ENCODE measurements around the gene RAP1GDS1. TPM values are rescaled to one million over a fixed set of nuclear protein-coding genes. Genes with fewer than 3 reads are reported as not detected.

Gene RAP1GDS1
- total RNA-seq, 1 donor from 2014 or later: 64.2 TPM

GRCh38 chr4:98482503-98482846 lies 221.3 kb downstream of the RAP1GDS1 start:
- Mint-ChIP-seq H3K4me3 (ENCODE audit: low read depth) (peak overlapping the region; percentile 70), H3K36me3 (ENCODE audit: low read depth) (peaks cover 70% of the 10 kb centered on the region), H3K27me3 (ENCODE audit: low read depth) (no peaks in the 10 kb centered on the region)

DNA sequence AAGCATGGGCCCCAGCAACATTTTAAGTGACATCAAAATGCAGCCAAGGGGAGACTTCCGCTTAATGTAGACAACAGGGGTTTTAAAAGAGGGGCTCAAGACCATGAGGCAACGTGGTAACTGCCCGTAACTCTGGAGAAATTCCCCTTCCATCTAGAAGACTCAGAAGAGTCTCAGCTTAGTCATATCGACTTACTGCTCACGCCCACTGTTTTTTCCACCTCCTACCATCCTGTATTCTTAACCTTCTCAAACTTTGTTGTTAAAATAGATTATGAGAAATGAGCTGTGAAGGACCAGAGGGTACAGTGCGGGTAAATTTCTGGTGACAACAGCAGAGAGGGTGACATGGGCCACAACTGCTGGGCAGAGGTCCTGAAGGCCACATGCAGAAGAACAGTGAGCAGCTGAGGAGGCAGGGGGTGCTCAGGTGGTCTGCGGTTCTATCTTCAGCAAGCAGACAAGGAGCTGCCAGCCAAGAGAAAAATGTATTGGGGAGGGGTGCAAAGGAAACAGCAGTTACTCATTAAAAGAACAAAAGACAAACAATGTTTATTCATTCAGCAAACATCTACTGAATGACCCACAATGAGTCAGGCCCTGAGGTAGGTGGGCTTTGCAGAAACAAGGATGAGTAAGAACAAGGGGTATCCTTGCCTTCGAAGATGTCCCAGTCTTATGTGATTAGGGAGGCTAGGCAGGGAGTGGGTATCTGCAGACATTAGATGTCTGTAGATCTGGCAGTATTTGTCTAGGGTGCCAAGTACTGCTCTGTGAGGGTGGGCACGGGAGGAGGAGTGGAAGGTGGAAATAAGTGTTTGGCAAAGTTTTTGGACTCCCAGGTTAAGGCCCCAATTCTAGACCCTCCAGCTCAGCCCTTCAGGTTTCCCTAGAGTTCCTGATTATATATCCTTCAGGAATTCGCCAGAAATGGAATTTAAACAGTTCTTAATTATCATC lies 221.9 kb downstream of the RAP1GDS1 start:
- no peaks in the 10 kb centered on the region for H3K9me3 Mint-ChIP-seq
- peaks cover 88% of the 10 kb centered on the region for H3K4me1 Mint-ChIP-seq (ENCODE audit: low read depth)
- peak overlapping the region; percentile 99 for H3K27ac Mint-ChIP-seq
- H3K36me3 Mint-ChIP-seq (ENCODE audit: low read depth): peaks cover 67% of the 10 kb centered on the region
- peak overlapping the region; percentile 70 for H3K4me3 Mint-ChIP-seq (ENCODE audit: low read depth)
- no peaks in the 10 kb centered on the region for H3K27me3 Mint-ChIP-seq (ENCODE audit: low read depth)
- intact Hi-C loops (cut with micrococcal nuclease): loop anchor here (1.0 kb wide), 5 partner anchors 10 to 447 kb away; no protein-coding TSS in a partner anchor
- DNase-seq (ENCODE audit: low spot score): no peak

More at GRCh38 chr4:98482503-98482846, 221.3 kb downstream of the RAP1GDS1 start:
- peak overlapping the region; percentile 99 for H3K27ac Mint-ChIP-seq
- no peak for DNase-seq (ENCODE audit: low spot score)
- no peaks in the 10 kb centered on the region for H3K9me3 Mint-ChIP-seq
- peaks cover 86% of the 10 kb centered on the region for H3K4me1 Mint-ChIP-seq (ENCODE audit: low read depth)
- intact Hi-C loops (cut with micrococcal nuclease): no loop called here

DNA sequence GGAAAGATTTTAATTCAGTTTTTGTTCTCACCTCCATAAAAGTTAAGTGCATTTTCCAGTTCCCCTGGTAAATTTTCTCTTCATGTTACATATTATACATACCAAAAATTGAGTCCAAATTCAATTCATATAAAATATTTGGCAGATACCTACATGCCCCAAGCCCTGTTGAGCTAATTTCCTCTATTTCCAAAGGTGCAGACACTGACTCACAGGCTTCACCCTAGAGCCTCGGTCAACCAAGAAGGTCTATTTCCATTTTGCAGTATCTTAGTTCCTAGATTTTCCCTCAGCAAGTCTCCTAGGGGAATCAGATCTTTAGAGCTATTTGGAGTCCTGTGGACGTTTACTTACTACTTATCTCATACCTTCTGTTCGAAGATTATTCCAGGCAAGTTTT lies 222.8 kb downstream of the RAP1GDS1 start:
- intact Hi-C loops (cut with micrococcal nuclease): no loop called here
- no peak for DNase-seq (ENCODE audit: low spot score)
- peak overlapping the region; percentile 99 for H3K27ac Mint-ChIP-seq
- peak overlapping the region; percentile 10 for H3K4me3 Mint-ChIP-seq (ENCODE audit: low read depth)
- H3K4me1 Mint-ChIP-seq (ENCODE audit: low read depth): peaks cover 83% of the 10 kb centered on the region
- H3K36me3 Mint-ChIP-seq (ENCODE audit: low read depth): peaks cover 58% of the 10 kb centered on the region
- H3K27me3 Mint-ChIP-seq (ENCODE audit: low read depth): no peaks in the 10 kb centered on the region
- H3K9me3 Mint-ChIP-seq: no peaks in the 10 kb centered on the region

DNA sequence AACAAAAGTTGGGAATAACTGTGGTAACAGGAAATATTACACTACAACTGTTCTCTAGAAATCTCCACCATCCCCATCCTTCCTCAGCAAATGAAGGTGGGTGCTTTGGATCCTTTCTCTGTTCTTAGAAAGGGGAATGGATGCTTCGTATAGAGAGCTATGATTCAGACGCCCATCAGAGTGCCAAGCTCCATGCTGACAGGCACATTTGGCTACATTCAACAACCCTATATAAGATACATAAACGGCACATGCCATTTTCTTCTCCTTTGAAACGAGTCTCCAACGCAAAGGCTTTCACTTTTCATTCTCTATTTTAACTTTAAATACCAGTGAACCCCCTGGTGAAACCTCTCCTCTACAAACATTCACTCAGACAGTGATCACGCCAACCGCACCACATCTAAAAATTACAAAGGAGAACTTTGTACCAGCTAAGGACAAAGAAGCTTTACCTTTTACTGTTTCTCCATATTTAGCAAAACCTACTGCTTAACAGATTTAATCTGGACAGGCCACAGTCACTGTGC lies 224.7 kb downstream of the RAP1GDS1 start:
- Mint-ChIP-seq H3K36me3 (ENCODE audit: low read depth) (peaks cover 42% of the 10 kb centered on the region), H3K27ac (peak overlapping the region; percentile 83), H3K9me3 (no peaks in the 10 kb centered on the region), H3K4me1 (ENCODE audit: low read depth) (peaks cover 65% of the 10 kb centered on the region), H3K4me3 (ENCODE audit: low read depth) (peak overlapping the region; percentile 24), H3K27me3 (ENCODE audit: low read depth) (no peaks in the 10 kb centered on the region)
- intact Hi-C loops (cut with micrococcal nuclease): loop anchor here (1.0 kb wide), 1 partner anchor 20 kb away; no protein-coding TSS in a partner anchor
- DNase-seq (ENCODE audit: low spot score): no peak

DNA sequence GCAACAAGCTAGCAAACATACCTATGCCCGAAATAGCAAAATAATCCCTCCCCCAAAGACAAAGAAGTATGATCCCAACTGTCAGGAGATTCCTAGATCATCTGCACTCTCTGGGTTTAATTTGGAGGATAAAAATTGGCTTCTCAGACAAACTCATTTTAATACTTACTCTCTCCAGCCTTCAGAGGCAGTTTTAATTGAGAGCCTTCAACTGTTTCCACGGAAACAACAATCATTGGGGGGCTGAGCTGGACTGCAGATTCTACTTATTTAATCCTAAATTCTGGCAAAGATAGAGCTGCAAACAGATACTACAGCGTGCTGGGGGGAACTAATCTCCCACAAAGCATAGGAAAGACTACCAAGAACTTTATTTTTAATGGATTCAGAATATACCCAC lies 229.1 kb downstream of the RAP1GDS1 start:
- no peak for DNase-seq (ENCODE audit: low spot score)
- Mint-ChIP-seq H3K4me1 (ENCODE audit: low read depth) (peaks cover 50% of the 10 kb centered on the region), H3K27me3 (ENCODE audit: low read depth) (no peaks in the 10 kb centered on the region), H3K27ac (no peak overlapping the region), H3K4me3 (ENCODE audit: low read depth) (no peak overlapping the region), H3K36me3 (ENCODE audit: low read depth) (peaks cover 18% of the 10 kb centered on the region), H3K9me3 (no peaks in the 10 kb centered on the region)
- intact Hi-C loops (cut with micrococcal nuclease): no loop called here

- Mint-ChIP-seq H3K4me3 (ENCODE audit: low read depth) (no peak overlapping the region), H3K9me3 (no peaks in the 10 kb centered on the region), H3K27ac (no peak overlapping the region), H3K27me3 (ENCODE audit: low read depth) (no peaks in the 10 kb centered on the region), H3K4me1 (ENCODE audit: low read depth) (peaks cover 37% of the 10 kb centered on the region), H3K36me3 (ENCODE audit: low read depth) (peaks cover 10% of the 10 kb centered on the region)
- intact Hi-C loops (cut with micrococcal nuclease): no loop called here
- no peak for DNase-seq (ENCODE audit: low spot score)
Observed at GRCh38 chr4:98491899-98492559, 230.8 kb downstream of the RAP1GDS1 start.

- no peak for DNase-seq (ENCODE audit: low spot score)
- H3K27ac Mint-ChIP-seq: peak overlapping the region; percentile 14
- no peak overlapping the region for H3K4me3 Mint-ChIP-seq (ENCODE audit: low read depth)
- peaks cover 13% of the 10 kb centered on the region for H3K36me3 Mint-ChIP-seq (ENCODE audit: low read depth)
- no peaks in the 10 kb centered on the region for H3K27me3 Mint-ChIP-seq (ENCODE audit: low read depth)
- no peaks in the 10 kb centered on the region for H3K9me3 Mint-ChIP-seq
- H3K4me1 Mint-ChIP-seq (ENCODE audit: low read depth): peaks cover 36% of the 10 kb centered on the region
- intact Hi-C loops (cut with micrococcal nuclease): loop anchor here (1.0 kb wide), 2 partner anchors 10 to 18 kb away; no protein-coding TSS in a partner anchor
Observed at GRCh38 chr4:98493296-98493695, 232.1 kb downstream of the RAP1GDS1 start.

Other genes starting within 250 kb of the RAP1GDS1 start
- not detected in 2 replicates for gene STPG2, start 117.9 kb upstream of the RAP1GDS1 start, total RNA-seq